Measurements from ENCODE around the gene MED22. TPM values are rescaled to one million over a fixed set of nuclear protein-coding genes. Genes with fewer than 3 reads are reported as not detected.
"Not testable (repeated sequence)": the region's sequence is repeated elsewhere in the genome, so short reads cannot be mapped to it uniquely, and the experiment has no call there.

MED22 gene
- 10 to 100 TPM; 42.3 to 45.2 TPM for total RNA-seq

GRCh38 chr9:133347985-133348717, at the start of gene MED22, which contains the start of gene RPL7A:
Gene MED22 (minus strand): TSS chr9:133348131. CDS start chr9:133346662, 1,469 bp downstream.
Gene RPL7A (plus strand): TSS chr9:133348218. CDS start chr9:133348244, 26 bp downstream.
- H3K4me1 Mint-ChIP-seq, result peaks cover 43% of the 10 kb centered on the region
- DNase-seq, result peak; percentile 88
- H3K27ac Mint-ChIP-seq, result peak within 1 kb of the TSS; percentile 99
- H3K4me3 Mint-ChIP-seq, result peak within 1 kb of the TSS; percentile 100
- peaks cover 4% of the 10 kb centered on the region for H3K27me3 Mint-ChIP-seq
- H3K9me3 Mint-ChIP-seq, result no peaks in the 10 kb centered on the region
- peaks cover 66% of the 10 kb centered on the region for H3K36me3 Mint-ChIP-seq

- Mint-ChIP-seq H3K4me3 (no peak overlapping the region), H3K27ac (no peak overlapping the region), H3K27me3 (no peaks in the 10 kb centered on the region), H3K9me3 (no peaks in the 10 kb centered on the region), H3K4me1 (no peaks in the 10 kb centered on the region), H3K36me3 (no peaks in the 10 kb centered on the region)
- DNase-seq, result no peak
Measured at GRCh38 chr9:133397370-133397769, 49.4 kb upstream of the MED22 start.

- H3K9me3 Mint-ChIP-seq, result no peaks in the 10 kb centered on the region
- H3K4me1 Mint-ChIP-seq, result no peaks in the 10 kb centered on the region
- H3K27me3 Mint-ChIP-seq, result no peaks in the 10 kb centered on the region
- DNase-seq, result no peak
- no peaks in the 10 kb centered on the region for H3K36me3 Mint-ChIP-seq
- H3K4me3 Mint-ChIP-seq, result no peak overlapping the region
- H3K27ac Mint-ChIP-seq, result no peak overlapping the region
Measured at GRCh38 chr9:133396952-133397351, 49.0 kb upstream of the MED22 start.

- Mint-ChIP-seq H3K9me3 (no peaks in the 10 kb centered on the region), H3K36me3 (no peaks in the 10 kb centered on the region), H3K4me1 (no peaks in the 10 kb centered on the region), H3K27me3 (no peaks in the 10 kb centered on the region), H3K4me3 (no peak overlapping the region), H3K27ac (no peak overlapping the region)
- no peak for DNase-seq
Measured at GRCh38 chr9:133394687-133395271, 46.8 kb upstream of the MED22 start.

- no peaks in the 10 kb centered on the region for H3K4me1 Mint-ChIP-seq
- no peaks in the 10 kb centered on the region for H3K9me3 Mint-ChIP-seq
- H3K4me3 Mint-ChIP-seq, result no peak overlapping the region
- no peak overlapping the region for H3K27ac Mint-ChIP-seq
- no peaks in the 10 kb centered on the region for H3K36me3 Mint-ChIP-seq
- no peak for DNase-seq
- no peaks in the 10 kb centered on the region for H3K27me3 Mint-ChIP-seq
Measured at GRCh38 chr9:133393399-133393798, 45.5 kb upstream of the MED22 start.

- DNase-seq, H3K27ac Mint-ChIP-seq, H3K4me3 Mint-ChIP-seq, H3K27me3 Mint-ChIP-seq, H3K4me1 Mint-ChIP-seq, H3K9me3 Mint-ChIP-seq, H3K36me3 Mint-ChIP-seq: not testable (repeated sequence)
Measured at GRCh38 chr9:133392308-133392707, 44.4 kb upstream of the MED22 start.

GRCh38 chr9:133391449-133391848, 43.5 kb upstream of the MED22 start:
- not testable (repeated sequence) for H3K4me3 Mint-ChIP-seq, H3K27me3 Mint-ChIP-seq, H3K27ac Mint-ChIP-seq, H3K36me3 Mint-ChIP-seq, DNase-seq, H3K4me1 Mint-ChIP-seq, H3K9me3 Mint-ChIP-seq

- Mint-ChIP-seq H3K27me3 (no peaks in the 10 kb centered on the region), H3K27ac (no peak overlapping the region), H3K4me3 (no peak overlapping the region), H3K36me3 (no peaks in the 10 kb centered on the region), H3K4me1 (no peaks in the 10 kb centered on the region), H3K9me3 (no peaks in the 10 kb centered on the region)
- DNase-seq, result no peak
Measured at GRCh38 chr9:133390713-133391112, 42.8 kb upstream of the MED22 start.

GRCh38 chr9:133389562-133389961, 41.6 kb upstream of the MED22 start:
- no peak overlapping the region for H3K27ac Mint-ChIP-seq
- no peak overlapping the region for H3K4me3 Mint-ChIP-seq
- H3K9me3 Mint-ChIP-seq, result no peaks in the 10 kb centered on the region
- H3K36me3 Mint-ChIP-seq, result no peaks in the 10 kb centered on the region
- DNase-seq, result no peak
- H3K27me3 Mint-ChIP-seq, result no peaks in the 10 kb centered on the region
- no peaks in the 10 kb centered on the region for H3K4me1 Mint-ChIP-seq

- no peaks in the 10 kb centered on the region for H3K9me3 Mint-ChIP-seq
- H3K36me3 Mint-ChIP-seq, result no peaks in the 10 kb centered on the region
- no peak for DNase-seq
- no peaks in the 10 kb centered on the region for H3K4me1 Mint-ChIP-seq
- H3K27me3 Mint-ChIP-seq, result no peaks in the 10 kb centered on the region
- no peak overlapping the region for H3K27ac Mint-ChIP-seq
- no peak overlapping the region for H3K4me3 Mint-ChIP-seq
Measured at GRCh38 chr9:133389025-133389557, 41.2 kb upstream of the MED22 start.

- H3K4me3 Mint-ChIP-seq, result no peak overlapping the region
- no peaks in the 10 kb centered on the region for H3K4me1 Mint-ChIP-seq
- DNase-seq, result no peak
- no peaks in the 10 kb centered on the region for H3K9me3 Mint-ChIP-seq
- no peaks in the 10 kb centered on the region for H3K27me3 Mint-ChIP-seq
- no peak overlapping the region for H3K27ac Mint-ChIP-seq
- H3K36me3 Mint-ChIP-seq, result no peaks in the 10 kb centered on the region
Measured at GRCh38 chr9:133387680-133388079, 39.7 kb upstream of the MED22 start.

- Mint-ChIP-seq H3K4me3 (no peak overlapping the region), H3K4me1 (no peaks in the 10 kb centered on the region), H3K27me3 (no peaks in the 10 kb centered on the region), H3K9me3 (no peaks in the 10 kb centered on the region), H3K36me3 (no peaks in the 10 kb centered on the region), H3K27ac (no peak overlapping the region)
- no peak for DNase-seq
Measured at GRCh38 chr9:133386338-133386737, 38.4 kb upstream of the MED22 start.

GRCh38 chr9:133385452-133385851, 37.5 kb upstream of the MED22 start:
- DNase-seq, result no peak
- H3K4me3 Mint-ChIP-seq, result no peak overlapping the region
- H3K27me3 Mint-ChIP-seq, result no peaks in the 10 kb centered on the region
- no peaks in the 10 kb centered on the region for H3K36me3 Mint-ChIP-seq
- no peak overlapping the region for H3K27ac Mint-ChIP-seq
- no peaks in the 10 kb centered on the region for H3K4me1 Mint-ChIP-seq
- H3K9me3 Mint-ChIP-seq, result no peaks in the 10 kb centered on the region

- Mint-ChIP-seq H3K27ac (no peak overlapping the region), H3K36me3 (no peaks in the 10 kb centered on the region), H3K4me3 (no peak overlapping the region), H3K27me3 (no peaks in the 10 kb centered on the region), H3K9me3 (no peaks in the 10 kb centered on the region), H3K4me1 (no peaks in the 10 kb centered on the region)
- DNase-seq, result no peak
Measured at GRCh38 chr9:133384736-133385321, 36.9 kb upstream of the MED22 start.

GRCh38 chr9:133383438-133383837, 35.5 kb upstream of the MED22 start:
- no peaks in the 10 kb centered on the region for H3K4me1 Mint-ChIP-seq
- H3K27me3 Mint-ChIP-seq, result no peaks in the 10 kb centered on the region
- H3K4me3 Mint-ChIP-seq, result no peak overlapping the region
- no peak overlapping the region for H3K27ac Mint-ChIP-seq
- H3K9me3 Mint-ChIP-seq, result no peaks in the 10 kb centered on the region
- H3K36me3 Mint-ChIP-seq, result no peaks in the 10 kb centered on the region
- no peak for DNase-seq
